ENCODE measurements around the gene CEP135.
"Not testable (repeated sequence)": the region's sequence is repeated elsewhere in the genome, so short reads cannot be mapped to it uniquely, and the experiment has no call there.

CEP135 gene

DNA sequence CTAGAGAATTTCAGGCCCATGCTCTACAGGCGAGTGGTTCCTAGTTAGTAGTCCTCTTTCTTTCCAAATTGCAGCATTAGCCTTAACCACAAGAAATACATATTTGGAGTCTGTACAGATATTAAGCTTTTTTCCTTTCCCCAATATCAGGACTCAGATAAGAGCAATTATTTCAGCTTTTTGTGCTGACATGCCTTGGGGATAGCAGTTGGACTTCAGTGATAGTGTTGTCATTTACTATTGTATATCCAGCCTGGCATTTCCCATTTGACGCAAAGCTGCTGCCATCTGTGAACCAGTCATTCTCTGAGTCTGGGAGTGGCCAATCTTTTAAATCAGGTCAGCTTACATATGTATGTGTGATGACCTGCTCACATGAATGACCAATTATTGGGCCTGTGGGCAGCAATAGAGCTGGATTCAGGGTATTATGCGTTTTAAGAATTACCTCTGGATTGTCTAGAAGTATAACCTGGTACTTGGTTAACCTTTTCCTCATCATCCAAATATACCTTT, 6.8 kb upstream of the CEP135 start:
- DNase-seq = no peak

DNA sequence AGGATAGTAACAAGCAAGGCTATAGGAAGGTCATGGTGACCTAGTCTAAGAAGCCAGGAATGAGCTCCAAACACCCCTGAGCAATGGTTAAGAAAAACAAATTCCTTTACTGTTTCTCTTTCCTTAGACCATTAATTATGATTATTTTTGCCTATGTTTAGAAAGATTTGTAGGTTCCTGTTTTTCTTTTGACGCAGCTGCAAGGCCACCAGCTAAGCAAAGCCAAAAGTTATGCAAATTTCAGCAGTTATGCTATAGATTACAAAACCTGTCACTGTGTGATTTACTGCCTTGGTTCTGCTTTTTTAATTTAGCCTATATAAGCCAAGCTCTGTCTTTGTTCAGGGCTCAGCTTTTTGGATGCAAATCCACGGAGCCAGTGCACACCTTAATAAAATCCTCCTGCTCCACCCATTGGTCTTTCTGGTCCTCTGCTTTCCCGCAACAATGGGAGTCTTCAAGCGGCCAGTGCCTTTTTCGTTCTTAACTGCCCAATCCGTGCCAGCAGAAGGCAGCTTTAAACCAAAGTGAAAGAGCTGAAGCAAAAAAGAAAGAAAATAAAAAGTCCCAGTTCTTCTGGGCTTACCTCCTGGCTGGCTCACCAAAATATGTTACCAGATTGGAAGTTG, 1.4 kb upstream of the CEP135 start:
- DNase-seq = no peak

DNA sequence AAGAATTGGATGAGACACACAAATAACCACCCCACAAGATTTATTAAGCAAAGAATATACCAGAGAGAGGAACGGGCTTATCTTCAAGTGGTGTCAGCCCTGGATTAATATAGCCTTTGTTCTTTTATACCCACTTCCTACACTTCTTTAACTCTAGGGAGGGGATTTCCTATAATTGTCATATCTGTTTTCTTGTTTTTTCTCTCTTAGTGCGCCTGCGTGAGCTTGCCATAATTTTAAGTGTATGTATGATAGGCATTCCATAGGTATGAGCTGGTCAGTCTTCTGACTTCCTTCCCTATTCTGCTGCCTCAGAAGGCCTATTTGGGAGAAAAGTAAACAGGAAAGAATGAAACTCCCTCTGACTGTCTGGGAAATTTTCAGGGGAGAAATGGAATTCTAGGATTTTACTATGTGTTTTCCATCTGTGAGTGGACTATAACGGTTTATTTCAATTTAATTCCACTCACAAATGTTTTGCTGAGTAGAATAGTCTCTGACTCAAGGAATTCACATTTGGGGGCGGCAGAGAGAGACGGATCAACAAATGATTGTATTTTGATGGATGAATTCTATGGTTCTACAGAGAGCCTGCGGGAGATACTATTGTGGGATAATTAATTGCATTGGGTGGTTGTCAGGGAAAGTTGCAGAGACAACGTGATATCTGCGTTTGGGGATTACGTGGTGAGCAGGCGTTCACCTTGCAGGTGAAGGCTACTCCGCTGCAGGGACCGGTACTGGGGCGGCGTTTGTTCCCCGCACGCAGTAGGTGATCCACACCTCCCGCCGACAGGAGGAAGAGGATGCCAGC, 626 bp upstream of the CEP135 start:
- peak; percentile 27 for DNase-seq

DNA sequence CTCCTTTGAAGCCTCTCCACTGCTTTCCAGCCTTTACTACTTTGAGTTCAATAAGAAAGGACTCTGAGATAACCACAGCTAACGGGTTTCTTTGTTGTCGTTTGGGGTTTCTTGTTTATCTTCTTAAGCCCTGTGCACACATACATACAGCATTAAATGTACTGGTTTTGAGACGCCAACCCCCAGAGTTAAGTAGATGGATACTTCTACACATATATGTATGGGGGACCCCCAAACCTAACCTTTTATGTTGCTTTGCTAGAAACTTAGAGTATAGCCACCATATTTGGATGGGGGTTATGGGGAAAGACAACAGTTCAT, 697 bp downstream of the CEP135 start:
- no peak for DNase-seq

DNA sequence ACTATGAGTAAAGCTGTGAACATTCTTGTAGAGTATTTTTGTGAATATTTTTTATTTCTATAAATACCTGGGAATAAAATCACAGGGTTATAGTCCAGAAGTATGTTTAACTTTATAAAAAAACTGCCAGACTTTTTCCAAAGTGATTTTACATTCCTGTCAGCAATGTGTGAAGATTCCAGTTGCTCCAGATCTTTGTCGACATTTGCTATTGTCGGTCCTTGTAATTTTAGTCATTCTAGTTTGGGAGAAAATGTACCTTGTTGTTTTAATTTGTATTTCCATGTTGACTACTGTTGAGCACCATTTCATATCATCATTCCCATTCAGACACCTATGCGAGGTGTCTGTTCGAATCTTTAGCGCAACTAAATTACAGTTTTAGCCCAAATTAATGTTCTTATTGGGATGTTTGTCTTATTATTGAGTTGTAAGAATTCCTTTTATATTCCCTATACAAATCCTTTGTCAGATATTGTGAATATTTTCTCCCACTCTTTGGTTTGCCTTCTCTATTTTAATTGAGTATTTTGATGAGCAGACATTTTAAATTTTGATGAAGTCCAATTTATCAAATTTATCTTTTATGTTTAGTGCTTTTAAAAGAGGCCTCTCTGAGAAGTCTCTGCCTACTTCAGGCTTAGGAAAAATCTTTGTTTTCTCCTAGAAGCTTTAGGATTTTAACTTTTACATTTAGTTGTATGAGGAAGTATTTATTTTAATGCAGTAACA, 2.6 kb downstream of the CEP135 start:
- no peak for DNase-seq

DNA sequence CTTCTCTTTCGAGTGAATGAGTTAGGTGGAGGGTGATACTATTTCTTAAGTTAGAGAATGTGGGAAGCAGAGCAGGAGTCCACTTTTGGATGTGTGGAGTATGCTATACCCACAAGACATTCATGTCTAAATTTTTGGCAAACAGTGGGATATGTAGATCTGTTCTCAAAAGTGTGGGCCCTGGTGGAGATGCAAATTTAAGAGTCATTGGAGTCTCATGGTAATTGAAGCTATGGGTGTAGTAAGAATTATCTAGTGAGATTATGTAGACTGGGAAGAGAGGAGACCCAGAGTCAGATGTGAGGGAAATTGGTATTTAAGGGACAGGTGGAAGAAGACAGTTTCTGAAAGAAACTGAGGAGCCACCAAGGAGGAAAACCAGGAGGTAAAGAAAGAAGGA, 7.0 kb downstream of the CEP135 start:
- no peak for DNase-seq

DNA sequence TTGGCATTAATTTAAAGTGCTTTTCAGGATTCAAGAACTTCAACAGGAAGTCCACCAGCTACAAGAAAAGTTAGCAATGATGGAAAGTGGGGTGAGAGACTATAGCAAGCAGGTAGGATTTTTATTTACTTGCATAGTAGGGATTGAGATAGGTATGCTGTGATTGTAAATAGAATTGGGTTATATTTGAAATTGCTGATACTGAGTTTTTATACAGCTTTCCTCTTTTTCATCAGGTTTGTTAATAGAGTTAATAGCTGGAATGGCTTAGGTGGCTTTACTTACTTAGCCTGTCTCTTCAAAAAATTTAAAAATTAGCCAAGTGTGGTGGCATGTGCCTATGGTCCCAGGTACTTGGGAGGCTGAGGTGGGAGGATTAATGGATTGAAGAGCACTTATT, 10.9 kb downstream of the CEP135 start:
- DNase-seq = no peak

DNA sequence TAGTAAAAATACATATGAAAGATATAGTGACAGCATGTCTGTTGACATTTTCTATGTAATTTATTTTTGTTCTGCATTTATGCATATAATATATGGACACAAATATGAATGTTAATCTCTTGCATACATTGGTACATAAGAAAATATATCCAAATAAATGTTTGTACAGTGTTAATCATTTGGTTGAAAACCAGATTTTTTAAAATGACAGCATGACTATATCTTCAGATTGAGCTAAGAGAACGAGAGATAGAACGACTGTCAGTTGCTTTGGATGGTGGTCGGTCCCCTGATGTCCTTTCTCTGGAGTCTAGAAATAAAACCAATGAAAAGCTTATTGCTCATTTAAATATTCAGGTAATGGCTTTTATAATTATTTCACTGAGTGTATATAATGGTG, 15.3 kb downstream of the CEP135 start:
- no peak for DNase-seq

DNA sequence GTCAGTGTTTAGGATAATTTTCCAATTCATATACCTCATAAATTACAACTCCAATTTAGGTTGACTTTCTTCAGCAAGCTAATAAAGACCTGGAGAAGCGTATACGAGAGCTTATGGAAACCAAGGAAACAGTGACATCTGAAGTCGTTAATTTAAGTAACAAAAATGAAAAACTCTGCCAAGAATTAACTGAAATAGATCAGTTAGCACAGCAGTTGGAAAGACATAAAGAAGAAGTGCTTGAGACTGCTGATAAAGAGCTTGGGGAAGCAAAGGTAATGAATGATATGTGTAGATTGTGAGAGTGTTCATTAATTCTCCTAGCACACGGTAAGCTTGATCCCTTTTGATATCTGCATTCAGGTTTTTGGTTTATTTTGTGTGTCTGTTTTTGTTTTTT, 16.8 kb downstream of the CEP135 start:
- DNase-seq = no peak

DNA sequence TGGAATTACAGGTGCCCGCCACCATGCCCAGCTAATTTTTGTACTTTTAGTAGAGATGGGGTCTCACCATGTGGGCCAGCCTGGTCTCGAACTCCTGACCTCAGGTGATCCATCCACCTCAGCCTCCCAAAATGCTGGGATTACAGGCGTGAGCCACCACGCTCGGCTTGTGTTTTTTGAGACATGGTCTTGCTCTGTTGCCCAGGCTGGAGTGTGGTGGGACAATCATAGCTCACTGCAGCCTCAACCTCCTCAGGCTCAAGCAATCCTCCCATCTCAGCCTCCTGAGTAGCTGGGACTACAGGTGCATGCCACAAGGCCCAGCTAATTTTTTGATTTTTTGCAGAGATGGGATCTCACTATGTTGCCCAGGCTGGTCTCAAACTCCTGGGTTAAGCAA, 17.6 kb downstream of the CEP135 start:
- not testable (repeated sequence) for DNase-seq

DNA sequence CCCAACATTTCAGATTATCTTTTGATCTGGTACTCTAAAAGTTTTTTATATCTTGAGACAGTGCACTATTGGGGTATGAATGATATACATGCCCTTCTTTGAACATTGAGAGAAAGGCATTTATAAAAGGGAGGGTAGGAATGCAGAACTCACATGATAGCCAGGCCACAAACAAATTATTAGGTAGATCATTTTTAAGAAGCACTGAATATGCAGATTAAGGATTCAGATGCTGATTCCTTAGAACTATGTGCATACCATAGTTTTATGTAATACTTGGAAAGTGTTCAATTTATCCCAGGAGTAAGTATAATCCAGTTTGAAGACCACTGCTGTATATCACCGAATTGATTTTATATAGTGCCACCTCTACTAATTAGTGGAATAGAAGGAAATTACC, 18.6 kb downstream of the CEP135 start:
- no peak for DNase-seq

DNA sequence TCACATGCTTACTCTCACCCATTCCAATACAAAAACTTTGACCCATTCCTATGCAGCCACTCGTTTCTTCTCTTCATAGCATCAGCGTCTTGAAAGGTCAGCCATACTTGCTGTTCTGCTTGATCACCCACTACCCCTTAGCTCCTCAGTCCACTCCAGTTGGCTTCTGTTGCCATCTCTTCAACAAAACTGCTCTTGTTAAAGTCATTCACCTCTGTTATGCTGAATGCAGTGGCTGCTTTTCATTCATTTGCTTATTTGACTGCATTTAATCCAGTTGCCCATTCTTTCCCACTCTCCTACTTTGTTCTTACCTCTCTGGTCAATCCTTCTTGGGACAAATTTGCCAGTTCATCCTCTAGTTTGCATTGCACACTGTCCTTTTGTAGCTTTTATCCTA, 24.9 kb downstream of the CEP135 start:
- DNase-seq = no peak

DNA sequence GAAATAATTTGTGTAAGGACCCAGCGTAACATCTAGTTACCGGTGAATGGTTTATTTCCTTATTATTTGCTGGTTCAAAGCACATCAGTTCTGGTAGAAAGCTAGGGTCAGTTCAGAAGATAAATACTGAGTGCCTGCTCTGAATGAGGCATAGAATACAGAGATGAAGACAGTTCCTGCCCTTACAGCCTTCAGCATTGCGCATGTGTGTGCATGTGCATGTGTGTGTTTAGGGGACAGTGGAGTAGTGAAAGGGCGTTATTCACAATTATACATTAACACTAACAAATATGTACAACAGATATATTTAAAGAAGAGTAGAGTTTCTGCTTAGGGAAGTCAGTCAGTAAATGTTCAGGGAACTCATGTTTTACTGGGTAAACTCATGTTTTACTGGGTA, 29.1 kb downstream of the CEP135 start:
- DNase-seq = no peak

DNA sequence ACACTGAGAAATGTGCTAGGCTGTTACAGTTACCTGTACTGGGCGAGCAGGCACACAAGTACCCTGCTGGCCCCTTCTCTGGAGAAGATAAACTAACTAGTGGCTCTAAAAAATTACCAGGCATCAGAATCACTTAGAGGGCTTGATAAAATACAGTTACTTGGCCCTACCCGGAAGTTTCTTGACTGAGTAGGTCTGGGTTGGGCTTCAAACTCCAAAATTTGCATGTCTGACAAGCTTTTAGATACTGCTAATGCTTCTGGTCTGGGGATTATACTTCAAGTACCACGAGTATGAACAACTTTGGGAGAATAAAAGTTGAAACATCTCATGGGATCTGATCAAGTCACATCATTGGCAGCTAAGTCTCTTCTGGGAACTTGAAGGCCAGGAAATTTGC, 30.8 kb downstream of the CEP135 start:
- DNase-seq = no peak

DNA sequence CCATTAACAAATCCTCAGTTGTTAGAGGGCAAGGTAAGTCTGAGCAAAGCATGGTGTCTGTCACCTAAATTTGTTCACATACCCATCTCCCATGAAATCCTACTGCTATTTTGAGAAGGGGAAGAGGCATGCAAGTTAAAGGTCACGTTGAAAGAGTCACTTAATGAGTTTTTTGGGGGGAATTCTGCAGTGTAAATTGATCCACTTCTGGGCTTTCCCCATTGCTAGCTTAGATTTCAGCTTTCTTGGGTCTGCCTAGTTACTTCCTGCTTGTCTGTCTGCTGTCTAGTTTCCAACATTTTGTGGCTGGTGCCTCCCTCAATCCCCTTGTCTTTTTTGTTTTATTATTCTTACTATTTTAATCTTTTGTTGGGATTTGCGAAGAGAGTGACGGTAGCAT, 32.0 kb downstream of the CEP135 start:
- no peak for DNase-seq

DNA sequence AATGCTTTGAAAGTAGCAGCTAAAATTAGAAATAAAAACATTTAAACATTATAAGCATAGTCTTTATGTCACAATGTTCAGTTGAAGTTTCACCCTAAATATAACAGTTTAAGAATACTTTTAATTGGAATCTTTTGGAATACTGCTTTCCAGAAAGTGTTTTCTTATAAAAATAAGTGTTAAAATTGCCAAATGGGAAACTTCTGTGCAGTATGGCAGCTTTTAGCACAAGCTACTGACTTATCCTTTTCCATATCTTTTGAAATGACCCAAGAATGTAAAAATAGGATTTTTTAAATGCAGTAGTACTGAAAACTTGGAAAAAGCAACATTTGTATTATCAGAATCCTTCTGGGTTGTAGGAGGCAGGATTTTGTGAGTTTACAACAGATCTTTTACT, 34.2 kb downstream of the CEP135 start:
- DNase-seq = no peak

DNA sequence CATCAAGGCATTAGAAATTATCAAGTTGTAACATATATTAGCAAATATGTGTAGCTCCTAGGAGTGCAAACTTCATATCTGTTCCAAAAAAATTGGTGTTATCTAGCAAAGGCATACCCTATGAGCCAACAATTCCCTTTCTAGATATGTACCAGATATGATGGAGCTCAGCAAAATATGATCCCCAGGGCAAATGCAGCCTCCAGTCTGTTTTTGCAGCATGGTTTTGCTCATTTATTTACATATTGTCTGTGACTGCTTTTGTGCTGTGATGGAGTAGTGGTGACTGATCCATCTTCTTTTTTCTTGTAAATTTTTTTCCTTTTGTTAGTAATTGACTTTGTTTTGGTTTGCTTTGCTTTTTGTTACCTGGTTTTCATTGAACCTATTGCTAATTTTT, 41.0 kb downstream of the CEP135 start:
- DNase-seq = no peak

DNA sequence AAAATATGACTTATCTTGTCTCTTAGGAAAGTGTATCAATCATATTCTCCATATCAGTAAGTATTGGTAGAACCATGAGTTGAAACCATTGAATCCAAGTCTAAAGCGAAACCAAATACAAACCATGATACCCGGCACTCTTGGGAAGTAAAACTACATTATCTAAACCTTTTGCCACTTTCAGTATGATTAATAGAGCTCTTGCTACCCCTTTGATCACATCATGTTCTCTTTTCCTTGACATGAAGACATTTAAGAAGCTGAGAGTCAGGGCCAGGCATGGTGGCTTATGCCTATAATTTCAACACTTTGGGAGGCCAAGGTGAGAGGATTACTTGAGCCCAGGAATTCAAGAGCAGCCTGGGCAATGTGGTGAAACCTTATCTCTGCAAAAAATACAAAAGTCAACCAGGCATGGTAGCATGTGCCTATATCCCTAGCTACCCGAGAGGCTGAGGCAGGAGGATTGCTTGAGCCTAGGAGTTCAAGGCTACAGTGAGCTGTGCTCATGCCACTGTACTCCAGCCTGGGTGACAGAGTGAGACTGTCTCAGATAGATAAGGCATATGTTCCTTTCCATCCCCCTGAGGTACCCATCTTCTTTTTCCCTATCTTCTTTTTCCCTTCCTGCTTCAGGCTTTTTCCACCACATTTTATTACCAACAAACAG, 45.4 kb downstream of the CEP135 start:
- no peak for DNase-seq

DNA sequence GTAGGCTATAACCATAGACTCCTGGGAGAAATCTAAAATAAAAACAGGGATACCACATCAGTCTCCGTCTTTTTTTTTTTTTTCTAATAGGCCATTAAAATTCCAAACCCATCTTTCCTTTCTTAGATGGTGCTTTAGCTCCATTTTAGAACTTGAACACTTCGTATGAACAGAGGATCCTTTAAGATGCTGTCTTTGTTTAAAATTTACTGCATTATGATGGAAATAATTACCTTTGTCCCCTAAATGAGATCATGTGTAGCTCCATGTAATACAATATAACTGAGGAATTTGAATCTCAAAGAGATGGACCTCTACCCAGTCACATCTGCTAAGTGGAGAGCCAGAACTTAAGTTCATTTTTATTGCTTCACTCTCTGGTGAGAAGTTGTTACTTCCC, 47.9 kb downstream of the CEP135 start:
- no peak for DNase-seq

DNA sequence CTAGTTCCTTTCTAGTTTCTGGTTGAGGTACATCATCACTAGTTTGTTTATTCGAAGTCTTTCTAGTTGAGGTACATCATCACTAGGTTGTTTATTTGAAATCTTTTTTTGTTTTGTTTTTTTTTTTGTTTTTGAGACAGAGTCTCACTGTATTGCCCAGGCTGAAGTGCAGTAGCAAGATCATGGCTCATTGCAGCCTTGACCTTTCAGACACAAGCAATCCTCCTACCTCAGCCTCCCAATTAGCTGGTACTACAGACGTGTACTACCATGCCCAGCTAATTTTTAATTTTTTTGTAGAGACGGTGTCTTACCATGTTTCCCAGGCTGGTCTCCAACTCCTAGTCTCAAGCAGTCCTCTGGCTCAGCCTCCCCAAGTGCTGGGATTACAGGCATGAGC, 54.9 kb downstream of the CEP135 start:
- no peak for DNase-seq

DNA sequence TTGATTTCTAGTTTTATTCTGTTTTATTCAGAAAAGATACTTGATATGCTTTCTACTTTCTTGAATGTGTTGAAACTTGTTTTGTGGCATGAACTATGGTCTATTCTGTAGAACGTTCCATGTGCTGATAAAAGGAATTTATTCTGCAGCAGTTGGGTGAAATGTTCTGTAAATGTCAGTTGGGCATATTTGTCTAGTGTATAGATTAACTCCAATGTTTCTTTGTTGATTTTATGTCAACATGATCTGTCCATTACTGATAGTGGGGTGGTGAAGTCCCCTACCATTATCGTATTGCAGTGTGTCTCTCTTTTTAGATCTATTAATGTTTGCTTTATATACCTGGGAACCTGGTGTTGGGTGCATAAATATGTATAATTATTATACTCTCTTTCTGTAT, 55.5 kb downstream of the CEP135 start:
- no peak for DNase-seq

DNA sequence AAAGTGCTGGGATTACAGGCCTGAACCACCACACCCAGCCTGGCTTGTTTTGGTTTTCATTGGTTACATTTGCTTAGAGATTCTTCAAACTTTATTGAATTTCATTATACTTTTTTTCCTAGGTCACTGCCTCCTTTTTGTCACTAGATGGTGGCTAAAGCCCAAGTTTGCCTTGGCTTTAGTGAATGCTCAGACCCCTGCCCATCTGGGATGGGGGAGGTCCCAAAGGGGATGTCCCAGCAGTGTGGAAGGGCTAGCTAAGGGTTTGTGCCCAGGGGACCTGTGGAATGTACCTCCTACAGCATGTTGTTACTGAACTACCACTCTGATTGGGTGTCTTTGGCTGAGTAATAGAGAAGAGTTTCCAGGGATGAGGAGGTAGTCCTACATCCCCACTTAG, 58.4 kb downstream of the CEP135 start:
- DNase-seq = no peak

DNA sequence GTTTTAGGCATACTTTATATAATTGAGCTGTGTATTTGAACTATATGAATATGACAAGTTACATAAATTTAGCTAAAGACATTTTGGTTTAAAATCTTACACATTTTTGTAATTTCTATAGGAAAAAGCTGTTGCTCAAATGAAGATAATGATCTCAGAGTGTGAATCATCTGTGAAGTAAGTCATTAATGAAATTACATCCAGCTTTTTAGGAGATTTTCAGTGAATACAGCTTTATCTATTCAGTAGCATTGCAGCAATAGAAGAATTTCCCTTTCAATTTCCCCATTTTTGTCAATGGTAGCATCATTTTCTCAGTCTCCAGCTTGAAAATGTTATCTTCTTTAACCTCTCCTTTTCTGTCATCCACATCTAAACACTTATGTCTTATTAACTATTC, 59.5 kb downstream of the CEP135 start:
- no peak for DNase-seq

DNA sequence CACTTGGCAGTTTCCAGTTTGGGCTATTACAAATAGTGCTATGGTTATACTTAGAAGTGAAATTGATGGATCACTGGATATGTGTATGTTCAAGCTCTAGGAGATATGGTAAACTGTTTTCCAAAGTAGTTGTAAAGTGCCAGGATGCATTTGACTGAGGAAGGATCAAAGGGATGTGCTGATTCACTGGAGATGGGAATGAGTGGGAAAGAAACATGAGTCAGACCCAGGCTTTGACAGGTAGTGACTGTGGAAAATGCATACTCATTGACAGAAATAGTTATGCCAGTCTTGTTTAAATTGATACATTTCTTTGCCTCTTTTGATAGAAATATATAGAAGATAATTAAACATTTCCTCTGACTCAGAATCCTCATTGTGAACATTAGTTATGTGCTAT, 77.9 kb downstream of the CEP135 start:
- no peak for DNase-seq

All from femur (tissue), 1 donor.